Medulla oblongata (tissue), 1 donor: ENCODE measurements around the gene MZF1.

ENCODE experiments used
- DNase-seq: peaks from one replicate; pipeline ENCODE4 v3.0.0-alpha.2; 2015; ENCODE audit errors: extremely low spot score

Gene MZF1

GRCh38 chr19:58570770-58571574 is 2.2 kb downstream of the MZF1 start:
- no peak for DNase-seq

- no peak for DNase-seq
Measured at GRCh38 chr19:58569943-58570670, 3.0 kb downstream of the MZF1 start.

GRCh38 chr19:58569191-58569942 is 3.8 kb downstream of the MZF1 start:
- DNase-seq = no peak

- DNase-seq = no peak
Measured at GRCh38 chr19:58568453-58569130, 4.5 kb downstream of the MZF1 start.

- no peak for DNase-seq
Measured at GRCh38 chr19:58566989-58567388, 6.1 kb downstream of the MZF1 start.

- no peak for DNase-seq
Measured at GRCh38 chr19:58563823-58564222, 9.3 kb downstream of the MZF1 start.

GRCh38 chr19:58563034-58563573 is 10.0 kb downstream of the MZF1 start:
- no peak for DNase-seq

GRCh38 chr19:58562122-58563033 is 10.8 kb downstream of the MZF1 start:
- no peak for DNase-seq

- DNase-seq = no peak
Measured at GRCh38 chr19:58561373-58562121, 11.6 kb downstream of the MZF1 start.

- no peak for DNase-seq
Measured at GRCh38 chr19:58560921-58561320, 12.2 kb downstream of the MZF1 start.

GRCh38 chr19:58560007-58560887 is 12.9 kb downstream of the MZF1 start:
- DNase-seq = no peak

- peak; percentile 95 for DNase-seq
Measured at GRCh38 chr19:58559275-58560006, 13.7 kb downstream of the MZF1 start.

- DNase-seq = peak; percentile 99
Measured at GRCh38 chr19:58558623-58559274, 14.4 kb downstream of the MZF1 start.

GRCh38 chr19:58558066-58558622 is 15.0 kb downstream of the MZF1 start, which contains the start of gene UBE2M:
Gene UBE2M, minus strand, starts transcription at chr19:58558611. Its CDS starts 230 bp downstream, at chr19:58558381.
- DNase-seq = no peak

- no peak for DNase-seq
Measured at GRCh38 chr19:58557221-58558065, 15.7 kb downstream of the MZF1 start.

GRCh38 chr19:58556622-58557220 is 16.4 kb downstream of the MZF1 start:
- DNase-seq = no peak
